ENCODE data around the gene FBLN7. TPM values are rescaled to one million over a fixed set of nuclear protein-coding genes. Genes with fewer than 3 reads are reported as not detected.

The FBLN7 gene
- total RNA-seq, 1 experiment from 2014 or later, result 0.73 TPM

DNA sequence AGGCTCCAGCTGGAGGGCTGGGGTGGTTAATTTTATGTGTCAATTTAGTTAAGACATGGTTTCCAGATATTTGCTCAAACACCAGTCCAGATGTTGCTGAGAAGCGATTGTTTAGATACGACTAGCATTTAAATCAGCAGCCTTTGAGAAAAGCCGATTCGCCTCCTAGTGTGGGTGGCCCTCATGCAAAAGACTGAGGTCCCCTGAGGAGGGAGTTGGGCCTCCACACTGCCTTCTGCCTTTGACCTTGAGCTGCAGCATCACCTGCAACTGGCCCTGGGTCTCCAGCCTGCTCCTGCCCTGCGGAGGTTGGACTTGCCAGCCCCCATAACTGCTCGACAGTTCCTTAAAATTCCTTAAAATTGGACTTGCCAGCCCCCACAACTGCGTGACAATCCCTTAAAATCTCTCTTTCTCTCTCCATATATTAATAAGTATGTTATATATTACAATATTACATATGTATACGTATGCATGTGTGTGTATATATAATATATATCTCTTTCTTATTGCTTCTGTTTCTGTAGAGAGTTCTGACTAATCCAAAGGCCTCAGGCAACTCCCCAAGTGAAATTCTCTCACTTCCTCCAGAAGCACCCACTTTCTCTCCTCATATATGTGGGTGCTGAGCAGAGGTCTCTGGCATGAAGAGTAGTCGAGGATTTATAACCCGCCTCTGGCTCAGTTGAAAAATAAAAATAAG is 14.4 kb downstream of the FBLN7 start:
- CTCF ChIA-PET, result no interaction called here
- intact Hi-C loops (cut with micrococcal nuclease; ENCODE audit: unreplicated experiment), result no loop called here
- no peak overlapping the region for H3K27ac Mint-ChIP-seq (ENCODE audit: unreplicated experiment)
- H3K27me3 Mint-ChIP-seq (ENCODE audit: unreplicated experiment), result peaks cover 19% of the 10 kb centered on the region
- BruUV-seq (replicated peaks), result no TSS peak
- no peak for DNase-seq
- H3K4me3 Mint-ChIP-seq (ENCODE audit: low read depth, unreplicated experiment), result no peak overlapping the region
- no peak for TF ChIP-seq CTCF (IDR thresholded peaks at IDR 0.05; ENCODE audit: unreplicated experiment)
- no peaks in the 10 kb centered on the region for H3K9me3 Mint-ChIP-seq (ENCODE audit: low read depth, unreplicated experiment)
- H3K36me3 Mint-ChIP-seq (ENCODE audit: insufficient read depth, unreplicated experiment), result no peaks in the 10 kb centered on the region
- no peaks in the 10 kb centered on the region for H3K4me1 Mint-ChIP-seq (ENCODE audit: low read depth, unreplicated experiment)

DNA sequence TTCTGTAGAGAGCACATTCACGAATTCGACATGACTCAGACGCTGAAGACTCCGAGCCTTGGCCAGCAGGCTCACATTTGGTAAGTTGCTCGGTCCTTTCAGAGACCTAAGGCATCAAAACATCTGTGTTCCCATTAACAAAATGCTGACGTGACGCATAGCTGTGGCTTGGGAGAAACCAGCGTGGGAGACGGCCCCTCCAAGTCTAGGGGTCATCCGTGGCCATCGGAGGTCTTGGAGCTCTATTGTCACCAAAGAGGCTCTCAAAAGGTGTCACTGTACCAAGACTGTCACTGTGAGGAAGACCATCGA is 14.9 kb downstream of the FBLN7 start:
- intact Hi-C loops (cut with micrococcal nuclease; ENCODE audit: unreplicated experiment), result no loop called here
- Mint-ChIP-seq H3K27me3 (ENCODE audit: unreplicated experiment) (peaks cover 14% of the 10 kb centered on the region), H3K36me3 (ENCODE audit: insufficient read depth, unreplicated experiment) (no peaks in the 10 kb centered on the region), H3K27ac (ENCODE audit: unreplicated experiment) (no peak overlapping the region), H3K9me3 (ENCODE audit: low read depth, unreplicated experiment) (no peaks in the 10 kb centered on the region), H3K4me1 (ENCODE audit: low read depth, unreplicated experiment) (no peaks in the 10 kb centered on the region), H3K4me3 (ENCODE audit: low read depth, unreplicated experiment) (no peak overlapping the region)
- no peak for TF ChIP-seq CTCF (IDR thresholded peaks at IDR 0.05; ENCODE audit: unreplicated experiment)
- no TSS peak for BruUV-seq (replicated peaks)
- CTCF ChIA-PET, result no interaction called here
- no peak for DNase-seq

DNA sequence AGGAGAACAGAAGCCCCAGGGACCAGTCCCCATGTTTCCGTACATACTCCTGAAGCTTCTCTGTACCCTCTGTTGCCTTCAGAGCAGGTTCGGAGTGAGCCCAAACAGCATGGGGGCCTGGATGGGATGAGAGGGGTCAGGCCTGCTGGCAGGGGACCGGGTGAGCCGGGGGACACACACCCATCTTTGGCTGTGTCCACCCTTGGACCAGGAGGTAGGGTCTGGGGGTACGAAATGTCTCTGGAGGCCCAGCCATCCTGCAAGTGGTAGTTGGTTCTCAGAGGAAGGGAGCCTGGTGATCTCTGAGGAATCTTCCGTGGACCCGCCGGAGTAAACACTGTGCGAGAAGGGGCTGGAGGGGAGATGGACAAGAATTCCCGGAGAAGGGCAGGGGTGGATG is 15.3 kb downstream of the FBLN7 start:
- Mint-ChIP-seq H3K9me3 (ENCODE audit: low read depth, unreplicated experiment) (no peaks in the 10 kb centered on the region), H3K4me1 (ENCODE audit: low read depth, unreplicated experiment) (no peaks in the 10 kb centered on the region), H3K36me3 (ENCODE audit: insufficient read depth, unreplicated experiment) (no peaks in the 10 kb centered on the region), H3K4me3 (ENCODE audit: low read depth, unreplicated experiment) (no peak overlapping the region), H3K27me3 (ENCODE audit: unreplicated experiment) (peaks cover 10% of the 10 kb centered on the region), H3K27ac (ENCODE audit: unreplicated experiment) (no peak overlapping the region)
- intact Hi-C loops (cut with micrococcal nuclease; ENCODE audit: unreplicated experiment), result no loop called here
- BruUV-seq (replicated peaks), result no TSS peak
- TF ChIP-seq CTCF (IDR thresholded peaks at IDR 0.05; ENCODE audit: unreplicated experiment), result no peak
- DNase-seq, result no peak
- CTCF ChIA-PET, result no interaction called here

- no TSS peak for BruUV-seq (replicated peaks)
- Mint-ChIP-seq H3K36me3 (ENCODE audit: insufficient read depth, unreplicated experiment) (no peaks in the 10 kb centered on the region), H3K4me1 (ENCODE audit: low read depth, unreplicated experiment) (no peaks in the 10 kb centered on the region), H3K27me3 (ENCODE audit: unreplicated experiment) (peaks cover under 1% of the 10 kb centered on the region), H3K4me3 (ENCODE audit: low read depth, unreplicated experiment) (no peak overlapping the region), H3K27ac (ENCODE audit: unreplicated experiment) (no peak overlapping the region), H3K9me3 (ENCODE audit: low read depth, unreplicated experiment) (no peaks in the 10 kb centered on the region)
- no peak for TF ChIP-seq CTCF (IDR thresholded peaks at IDR 0.05; ENCODE audit: unreplicated experiment)
- no peak for DNase-seq
- intact Hi-C loops (cut with micrococcal nuclease; ENCODE audit: unreplicated experiment), result no loop called here
- CTCF ChIA-PET, result no interaction called here
These were observed 16.3 kb downstream of the FBLN7 start for GRCh38 chr2:112154246-112155117.

All from Calu3 (cell line).